ENCODE data around the gene BOD1.

GRCh38 chr5:173582216-173583111 is 34.0 kb downstream of the BOD1 start:
- no peak for TF ChIP-seq EGR1 (IDR thresholded peaks at IDR 0.05)
- TF ChIP-seq RAD21 (IDR thresholded peaks at IDR 0.05; ENCODE audit: low read depth) = no peak
- no peak for TF ChIP-seq CEBPB (IDR thresholded peaks at IDR 0.05)
- TF ChIP-seq, protein P1, sequence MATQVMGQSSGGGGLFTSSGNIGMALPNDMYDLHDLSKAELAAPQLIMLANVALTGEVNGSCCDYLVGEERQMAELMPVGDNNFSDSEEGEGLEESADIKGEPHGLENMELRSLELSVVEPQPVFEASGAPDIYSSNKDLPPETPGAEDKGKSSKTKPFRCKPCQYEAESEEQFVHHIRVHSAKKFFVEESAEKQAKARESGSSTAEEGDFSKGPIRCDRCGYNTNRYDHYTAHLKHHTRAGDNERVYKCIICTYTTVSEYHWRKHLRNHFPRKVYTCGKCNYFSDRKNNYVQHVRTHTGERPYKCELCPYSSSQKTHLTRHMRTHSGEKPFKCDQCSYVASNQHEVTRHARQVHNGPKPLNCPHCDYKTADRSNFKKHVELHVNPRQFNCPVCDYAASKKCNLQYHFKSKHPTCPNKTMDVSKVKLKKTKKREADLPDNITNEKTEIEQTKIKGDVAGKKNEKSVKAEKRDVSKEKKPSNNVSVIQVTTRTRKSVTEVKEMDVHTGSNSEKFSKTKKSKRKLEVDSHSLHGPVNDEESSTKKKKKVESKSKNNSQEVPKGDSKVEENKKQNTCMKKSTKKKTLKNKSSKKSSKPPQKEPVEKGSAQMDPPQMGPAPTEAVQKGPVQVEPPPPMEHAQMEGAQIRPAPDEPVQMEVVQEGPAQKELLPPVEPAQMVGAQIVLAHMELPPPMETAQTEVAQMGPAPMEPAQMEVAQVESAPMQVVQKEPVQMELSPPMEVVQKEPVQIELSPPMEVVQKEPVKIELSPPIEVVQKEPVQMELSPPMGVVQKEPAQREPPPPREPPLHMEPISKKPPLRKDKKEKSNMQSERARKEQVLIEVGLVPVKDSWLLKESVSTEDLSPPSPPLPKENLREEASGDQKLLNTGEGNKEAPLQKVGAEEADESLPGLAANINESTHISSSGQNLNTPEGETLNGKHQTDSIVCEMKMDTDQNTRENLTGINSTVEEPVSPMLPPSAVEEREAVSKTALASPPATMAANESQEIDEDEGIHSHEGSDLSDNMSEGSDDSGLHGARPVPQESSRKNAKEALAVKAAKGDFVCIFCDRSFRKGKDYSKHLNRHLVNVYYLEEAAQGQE (IDR thresholded peaks at IDR 0.05; ENCODE audit: low read depth) = no peak
